Fibroblast of lung (primary cell): Measurements from ENCODE around the gene MSGN1. TPM values are rescaled to one million over a fixed set of nuclear protein-coding genes. Genes with fewer than 3 reads are reported as not detected.

Experiments used
- DNase-seq, 2 donors: peaks; one replicate each; pipeline versions ENCODE4 v3.0.0 to v3.0.0-alpha.2; 2010; ENCODE audit warnings: low read depth in 2 of 2
- H2AFZ ChIP-seq: 2 replicates; pipeline ENCODE4 v1.5.1; 2012; ENCODE audit warnings: low read length, control low read depth, inconsistent platforms
- H3K27ac ChIP-seq: 2 replicates; pipeline ENCODE4 v1.5.1; 2011; ENCODE audit warnings: low read length, control low read depth; ENCODE audit not compliant: insufficient read depth
- H3K27me3 ChIP-seq: 2 replicates; pipeline ENCODE4 v1.5.1; 2011; ENCODE audit warnings: mild to moderate bottlenecking, low read length; ENCODE audit not compliant: control insufficient read depth, insufficient read depth
- H3K36me3 ChIP-seq: 2 replicates; pipeline ENCODE4 v1.5.1; 2011; ENCODE audit warnings: low read length; ENCODE audit not compliant: control insufficient read depth, insufficient read depth
- H3K4me1 ChIP-seq: 2 replicates; pipeline ENCODE4 v1.5.1; 2011; ENCODE audit warnings: low read length; ENCODE audit not compliant: control insufficient read depth, insufficient read depth; ENCODE audit errors: extremely low read depth
- H3K4me2 ChIP-seq: 2 replicates; pipeline ENCODE4 v1.5.1; 2011; ENCODE audit warnings: low read length, control low read depth; ENCODE audit not compliant: insufficient read depth; ENCODE audit errors: extremely low read depth
- H3K4me3 ChIP-seq, 4 experiments: fragments of 200-600 bp in 1 of 4; sonication (generic) in 1 of 4; replicated peaks in 1 of 4; 2 replicates each; pipeline ENCODE4 v1.5.1; 2011 to 2016; ENCODE audit warnings: low read length in 4 of 4, low read depth in 3 of 4, mild to moderate bottlenecking in 3 of 4, control low read depth in 2 of 4, inconsistent platforms in 1 of 4, mixed read lengths in 1 of 4; ENCODE audit not compliant: insufficient read depth in 1 of 4; ENCODE audit errors: control extremely low read depth in 1 of 4
- H3K79me2 ChIP-seq: 2 replicates; pipeline ENCODE4 v1.5.1; 2012; ENCODE audit warnings: mild to moderate bottlenecking, low read length, inconsistent platforms; ENCODE audit not compliant: control insufficient read depth, insufficient read depth
- H3K9ac ChIP-seq: 2 replicates; pipeline ENCODE4 v1.5.1; 2011; ENCODE audit warnings: mild to moderate bottlenecking, low read length, control low read depth; ENCODE audit not compliant: insufficient read depth
- H3K9me3 ChIP-seq: 2 replicates; pipeline ENCODE4 v1.5.1; 2012; ENCODE audit warnings: low read depth, low read length; ENCODE audit not compliant: control insufficient read depth, insufficient read depth
- H4K20me1 ChIP-seq: 2 replicates; pipeline ENCODE4 v1.5.1; 2011; ENCODE audit warnings: low read length; ENCODE audit not compliant: control insufficient read depth, insufficient read depth; ENCODE audit errors: extremely low read depth
- CTCF ChIP-seq, 2 donors: IDR thresholded peaks in 1 of 2; conservative IDR thresholded peaks in 1 of 2; 1 replicate in 1 of 2; 2 replicates in 1 of 2; pipeline ENCODE4 v1.5.1; 2011 to 2012; ENCODE audit warnings: low read length in 2 of 2, control low read depth in 1 of 2, inconsistent platforms in 1 of 2, low read depth in 1 of 2, mild to moderate bottlenecking in 1 of 2
- EZH2 ChIP-seq: IDR thresholded peaks from 2 replicates; pipeline ENCODE4 v1.5.1; 2012; ENCODE audit warnings: low read length, control low read depth, mild to moderate bottlenecking; ENCODE audit errors: missing control alignments
- polyA plus RNA-seq, 2 donors: library from polyadenylated mRNA; depleted of rRNA in 1 of 2; stranded (reverse) in 1 of 2; unstranded in 1 of 2; fragments of >200 nt; gene quantifications; 2 replicates each; pipeline ENCODE4 v1.2.1, GENCODE V29; 2011 to 2012; ENCODE audit warnings: missing spikeins in 1 of 2
- total RNA-seq: library from RNA; depleted of rRNA; stranded (reverse); fragments of >200 nt; gene quantifications from 2 replicates; pipeline ENCODE4 v1.2.1, GENCODE V29; 2014

Gene MSGN1
- total and polyA plus RNA-seq, 2 donors (not counting 1 experiment from before 2014, with no cell fraction given) = not detected

- Histone ChIP-seq H3K9ac (no peak overlapping the region), H3K79me2 (no peaks in the 10 kb centered on the region), H2AFZ (no peak overlapping the region), H4K20me1 (no peaks in the 10 kb centered on the region), H3K4me3 (no peak overlapping the region), H3K4me1 (no peaks in the 10 kb centered on the region), H3K27ac (no peak overlapping the region), H3K4me2 (no peak overlapping the region), H3K27me3 (peaks cover 2% of the 10 kb centered on the region), H3K36me3 (no peaks in the 10 kb centered on the region), H3K9me3 (no peaks in the 10 kb centered on the region)
- TF ChIP-seq CTCF (conservative IDR thresholded peaks at IDR 0.05 in 1 of 2, IDR thresholded peaks at IDR 0.05 in 1 of 2; ENCODE audit: low read depth in 1 of 2, low read length in 2 of 2) (no peak), EZH2 (no peak)
- no peak for DNase-seq
These were observed 15.4 kb upstream of the MSGN1 start for GRCh38 chr2:17800693-17801458.

GRCh38 chr2:17803497-17803896 lies 12.8 kb upstream of the MSGN1 start:
- no peak overlapping the region for H3K27ac ChIP-seq
- H3K79me2 ChIP-seq = no peaks in the 10 kb centered on the region
- H3K9me3 ChIP-seq = no peaks in the 10 kb centered on the region
- H4K20me1 ChIP-seq = no peaks in the 10 kb centered on the region
- H3K27me3 ChIP-seq = peaks cover 2% of the 10 kb centered on the region
- H3K36me3 ChIP-seq = no peaks in the 10 kb centered on the region
- H3K4me1 ChIP-seq = no peaks in the 10 kb centered on the region
- no peak for TF ChIP-seq EZH2
- no peak for TF ChIP-seq CTCF (conservative IDR thresholded peaks at IDR 0.05 in 1 of 2, IDR thresholded peaks at IDR 0.05 in 1 of 2; ENCODE audit: low read depth in 1 of 2, low read length in 2 of 2)
- H2AFZ ChIP-seq = no peak overlapping the region
- DNase-seq = no peak
- no peak overlapping the region for H3K4me3 ChIP-seq
- no peak overlapping the region for H3K4me2 ChIP-seq
- no peak overlapping the region for H3K9ac ChIP-seq

GRCh38 chr2:17804358-17804757 lies 11.9 kb upstream of the MSGN1 start:
- H3K79me2 ChIP-seq = no peaks in the 10 kb centered on the region
- H4K20me1 ChIP-seq = no peaks in the 10 kb centered on the region
- H3K4me3 ChIP-seq = no peak overlapping the region
- H3K36me3 ChIP-seq = no peaks in the 10 kb centered on the region
- H3K9me3 ChIP-seq = no peaks in the 10 kb centered on the region
- H3K27ac ChIP-seq = no peak overlapping the region
- H3K4me1 ChIP-seq = no peaks in the 10 kb centered on the region
- H3K9ac ChIP-seq = no peak overlapping the region
- H3K4me2 ChIP-seq = no peak overlapping the region
- DNase-seq = no peak
- TF ChIP-seq CTCF (conservative IDR thresholded peaks at IDR 0.05 in 1 of 2, IDR thresholded peaks at IDR 0.05 in 1 of 2; ENCODE audit: low read depth in 1 of 2, low read length in 2 of 2) (no peak), EZH2 (no peak)
- H3K27me3 ChIP-seq = peaks cover 2% of the 10 kb centered on the region
- H2AFZ ChIP-seq = no peak overlapping the region
